HG03045 (cell line): Measurements from ENCODE around the gene SLC39A11.
"Not testable (repeated sequence)": the region's sequence is repeated elsewhere in the genome, so short reads cannot be mapped to it uniquely, and the experiment has no call there.

Experiments
- ATAC-seq: cut with Tn5 transposase; IDR thresholded peaks from one replicate; pipeline ENCODE4 v1.9.1; 2021; ENCODE audit warnings: mild to moderate bottlenecking, moderate library complexity; ENCODE audit not compliant: unreplicated experiment

Gene SLC39A11

GRCh38 chr17:72846399-72846798 lies 246.1 kb downstream of the SLC39A11 start:
- ATAC-seq = no peak

- no peak for ATAC-seq
These were observed 248.9 kb downstream of the SLC39A11 start for GRCh38 chr17:72843591-72843990.

GRCh38 chr17:72840019-72840418 lies 252.5 kb downstream of the SLC39A11 start:
- no peak for ATAC-seq

- no peak for ATAC-seq
These were observed 253.3 kb downstream of the SLC39A11 start for GRCh38 chr17:72839131-72839725.

- no peak for ATAC-seq
These were observed 253.9 kb downstream of the SLC39A11 start for GRCh38 chr17:72838581-72838980.

DNA sequence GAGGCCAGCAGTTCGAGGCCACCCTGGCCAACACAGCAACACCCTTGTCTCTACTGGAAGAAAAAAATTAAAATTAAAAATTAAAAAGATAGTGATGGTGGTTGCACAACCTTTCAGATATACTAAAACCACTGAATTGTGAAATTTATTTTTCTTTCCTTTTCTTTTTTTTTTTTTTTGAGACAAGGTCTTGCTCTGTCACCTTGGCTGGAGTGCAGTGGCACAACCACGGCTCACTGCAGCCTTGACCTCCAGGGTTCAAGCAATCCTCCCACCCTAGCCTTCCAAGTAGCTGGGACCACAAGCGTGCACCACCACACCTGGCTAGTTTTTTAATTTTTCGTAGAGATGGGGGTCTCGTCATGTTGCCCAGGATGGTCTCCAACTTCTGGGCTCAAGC lies 254.4 kb downstream of the SLC39A11 start:
- no peak for ATAC-seq

DNA sequence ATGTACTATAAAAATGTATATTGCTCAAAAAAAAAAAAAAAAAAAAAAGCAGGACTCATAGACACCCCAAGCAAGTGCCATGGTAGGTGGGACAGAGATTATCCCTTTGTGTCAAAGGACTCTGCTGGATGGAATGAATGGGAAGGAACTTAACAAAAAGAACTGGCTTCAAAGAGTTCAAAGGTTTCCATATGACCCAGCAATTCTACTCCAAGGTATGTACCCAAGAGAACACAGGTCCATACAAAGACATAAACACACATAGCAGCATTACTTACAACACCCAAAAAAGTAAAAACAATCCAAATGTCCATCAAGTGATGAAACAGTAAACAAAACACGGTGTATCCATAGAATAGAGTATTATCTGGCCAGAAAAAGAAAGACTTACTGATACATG lies 255.2 kb downstream of the SLC39A11 start:
- ATAC-seq = no peak

- ATAC-seq = no peak
These were observed 259.2 kb downstream of the SLC39A11 start for GRCh38 chr17:72833128-72833765.

GRCh38 chr17:72832306-72832705 lies 260.2 kb downstream of the SLC39A11 start:
- no peak for ATAC-seq

- no peak for ATAC-seq
These were observed 262.6 kb downstream of the SLC39A11 start for GRCh38 chr17:72829883-72830282.

- no peak for ATAC-seq
These were observed 265.9 kb downstream of the SLC39A11 start for GRCh38 chr17:72826602-72827001.

GRCh38 chr17:72826059-72826458 lies 266.4 kb downstream of the SLC39A11 start:
- not testable (repeated sequence) for ATAC-seq

- ATAC-seq = no peak
These were observed 267.3 kb downstream of the SLC39A11 start for GRCh38 chr17:72825218-72825617.

DNA sequence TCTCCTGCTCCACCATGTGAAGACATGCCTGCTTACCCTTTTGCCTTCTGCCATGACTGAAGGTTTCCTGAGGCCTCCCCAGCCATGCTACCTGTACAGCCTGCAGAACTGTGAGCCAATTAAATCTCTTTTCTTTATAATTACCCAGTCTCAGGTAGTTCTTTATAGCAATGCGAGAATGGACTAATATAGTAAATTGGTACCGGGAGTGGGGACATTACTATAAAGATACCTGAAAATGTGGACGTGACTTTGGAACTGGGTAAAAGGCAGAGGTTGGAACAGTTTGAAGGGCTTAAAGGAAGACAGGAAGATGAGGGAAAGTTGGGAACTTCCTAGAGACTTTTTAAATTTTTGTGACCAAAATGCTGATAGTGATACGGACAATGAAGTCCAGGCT lies 268.2 kb downstream of the SLC39A11 start:
- ATAC-seq = not testable (repeated sequence)

GRCh38 chr17:72822358-72823023 lies 270.0 kb downstream of the SLC39A11 start:
- ATAC-seq = no peak

GRCh38 chr17:72816406-72816805 lies 276.1 kb downstream of the SLC39A11 start:
- no peak for ATAC-seq

GRCh38 chr17:72813481-72813880 lies 279.0 kb downstream of the SLC39A11 start:
- ATAC-seq = no peak

GRCh38 chr17:72812823-72813222 lies 279.7 kb downstream of the SLC39A11 start:
- ATAC-seq = no peak

DNA sequence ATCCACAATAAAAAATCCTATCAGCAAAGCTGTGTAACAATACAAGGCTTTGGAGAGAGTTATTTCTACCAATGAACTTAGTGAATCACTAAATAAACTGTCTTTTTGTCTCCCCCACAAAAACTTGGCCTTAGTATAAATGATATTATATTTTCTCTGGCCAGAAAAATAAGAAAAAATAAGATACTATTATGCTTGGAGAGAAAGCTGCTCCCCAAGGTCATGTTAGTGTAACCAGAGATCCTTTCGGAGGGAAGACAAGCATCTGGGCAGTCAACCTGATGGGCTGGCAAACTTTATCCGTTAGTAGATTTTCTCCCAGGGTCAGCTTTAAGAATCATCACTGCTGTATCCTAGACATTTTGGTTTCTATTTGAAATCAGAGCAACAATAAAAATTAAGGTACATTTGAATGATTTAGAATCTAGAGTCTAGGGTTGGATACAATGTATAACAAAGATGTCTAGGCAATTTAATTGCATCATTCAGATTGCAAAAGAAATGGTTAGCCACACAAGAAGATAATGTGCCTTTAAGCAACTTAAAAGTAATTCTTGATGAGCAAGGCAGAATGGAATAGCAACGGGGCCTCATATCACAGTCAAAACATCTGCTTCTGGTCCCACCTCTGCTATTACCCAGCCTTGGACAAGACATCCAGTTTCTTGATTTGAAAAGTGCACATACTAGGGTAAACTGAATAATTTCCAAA lies 280.4 kb downstream of the SLC39A11 start:
- ATAC-seq = no peak

GRCh38 chr17:72810991-72811508 lies 281.4 kb downstream of the SLC39A11 start:
- no peak for ATAC-seq

- no peak for ATAC-seq
These were observed 286.5 kb downstream of the SLC39A11 start for GRCh38 chr17:72806011-72806410.
